Ureter (tissue), 1 donor: ENCODE measurements around the gene KLHL6. TPM values are rescaled to one million over a fixed set of nuclear protein-coding genes. Genes with fewer than 3 reads are reported as not detected.

Source experiments
- DNase-seq: peaks from one replicate; pipeline ENCODE4 v3.0.0-alpha.2; 2020; ENCODE audit warnings: low spot score
- total RNA-seq: library from RNA; stranded (reverse); gene quantifications from one replicate; pipeline ENCODE4 v1.2.4, GENCODE V29; 2023
- donor health status: DM: yes; HTN: yes; CAD: no.

Gene KLHL6
- total RNA-seq, 1 donor from 2014 or later = 6.4 TPM

GRCh38 chr3:183506674-183507320, 48.7 kb downstream of the KLHL6 start:
- no peak for DNase-seq

- DNase-seq = no peak
Measured at GRCh38 chr3:183504597-183504996, 50.9 kb downstream of the KLHL6 start.

- DNase-seq = no peak
Measured at GRCh38 chr3:183503746-183504145, 51.8 kb downstream of the KLHL6 start.

GRCh38 chr3:183502237-183503181, 53.0 kb downstream of the KLHL6 start:
- DNase-seq = no peak

GRCh38 chr3:183500981-183501704, 54.4 kb downstream of the KLHL6 start:
- no peak for DNase-seq

- DNase-seq = no peak
Measured at GRCh38 chr3:183500319-183500718, 55.2 kb downstream of the KLHL6 start.

GRCh38 chr3:183498634-183499033, 56.9 kb downstream of the KLHL6 start:
- no peak for DNase-seq

- no peak for DNase-seq
Measured at GRCh38 chr3:183497313-183497712, 58.2 kb downstream of the KLHL6 start.

GRCh38 chr3:183496311-183496710, 59.2 kb downstream of the KLHL6 start:
- no peak for DNase-seq

- no peak for DNase-seq
Measured at GRCh38 chr3:183494341-183494740, 61.2 kb downstream of the KLHL6 start.

GRCh38 chr3:183493296-183494045, 62.0 kb downstream of the KLHL6 start:
- DNase-seq = peak; percentile 7

GRCh38 chr3:183492849-183493179, 62.7 kb downstream of the KLHL6 start:
- no peak for DNase-seq

GRCh38 chr3:183491923-183492848, 63.3 kb downstream of the KLHL6 start:
- DNase-seq = peak; percentile 37

- DNase-seq = peak; percentile 41
Measured at GRCh38 chr3:183491109-183491922, 64.2 kb downstream of the KLHL6 start.

- DNase-seq = peak; percentile 64
Measured at GRCh38 chr3:183490653-183491052, 64.9 kb downstream of the KLHL6 start.

- DNase-seq = no peak
Measured at GRCh38 chr3:183490211-183490601, 65.3 kb downstream of the KLHL6 start.

- DNase-seq = no peak
Measured at GRCh38 chr3:183489455-183490210, 65.9 kb downstream of the KLHL6 start.

- DNase-seq = peak; percentile 6
Measured at GRCh38 chr3:183488343-183488742, 67.2 kb downstream of the KLHL6 start.

- peak; percentile 22 for DNase-seq
Measured at GRCh38 chr3:183487896-183488295, 67.6 kb downstream of the KLHL6 start.
